HepG2 (cell line): Measurements from ENCODE around the gene PLA2G4F. TPM values are rescaled to one million over a fixed set of nuclear protein-coding genes. Genes with fewer than 3 reads are reported as not detected.
A peak's percentile ranks its signal among the peaks of the same experiment; 100 is the strongest.

Experiments used
- ATAC-seq: fragments of 200-7000 bp; cut with Tn5 transposase; 3 replicates; pipeline ENCODE4 v1.9.1; 2020; ENCODE audit warnings: mild to moderate bottlenecking, moderate library complexity
- BruUV-seq: library from RNA; stranded (reverse); fragments of 400-500 nt; replicated peaks from 2 replicates; lab custom pipeline; 2021; lab: Mats Ljungman, UMichigan
- CTCF ChIA-PET: fragments of 300-600 bp; formaldehyde crosslinking; extraction: SDS; loops from one replicate; lab custom pipeline; 2021; ENCODE audit warnings: low total read pairs, inconsistent platforms, low intra/inter-chr PET ratio; lab: Yijun Ruan, JAX
- POLR2A ChIA-PET: fragments of 350-600 bp; sonication (Branson Sonifier 250); formaldehyde crosslinking; loops from one replicate; lab custom pipeline; 2020; ENCODE audit warnings: antibody characterized with exemption, inconsistent platforms; lab: Yijun Ruan, JAX
- DNase-seq: peaks from one replicate; pipeline ENCODE4 v3.0.0-alpha.2; 2015; ENCODE audit warnings: low spot score
- FAIRE-seq: peaks from 3 replicates; lab custom pipeline; 2011; peaks lifted over from hg19 to GRCh38; lab: Jason Lieb, UNC
- H2AFZ ChIP-seq: one replicate; pipeline ENCODE4 v1.6.1; 2011; ENCODE audit warnings: low read length, inconsistent platforms
- H3K27ac ChIP-seq: fragments of 300-600 bp; 3 replicates; pipeline ENCODE4 v1.8.0; 2011; ENCODE audit warnings: mixed run types, mild to moderate bottlenecking, mixed read lengths, low read length, inconsistent platforms; ENCODE audit not compliant: insufficient read depth; ENCODE audit errors: extremely low read length
- H3K27me3 ChIP-seq, 2 experiments: fragments of 200-600 bp in 1 of 2; 2 replicates in 1 of 2; 3 replicates in 1 of 2; pipeline versions ENCODE4 v1.6.0 to v1.8.0; 2011; ENCODE audit warnings: low read length in 2 of 2, mild to moderate bottlenecking in 2 of 2, moderate library complexity in 2 of 2, inconsistent platforms in 1 of 2; ENCODE audit not compliant: insufficient read depth in 2 of 2, control insufficient read depth in 1 of 2
- H3K36me3 ChIP-seq, 2 experiments: fragments of 200-600 bp in 1 of 2; replicated peaks in 1 of 2; 2 replicates in 1 of 2; 3 replicates in 1 of 2; pipeline versions ENCODE4 v1.5.1 to v1.8.0; 2011; ENCODE audit warnings: low read length in 2 of 2, inconsistent platforms in 1 of 2; ENCODE audit not compliant: insufficient read depth in 2 of 2, control insufficient read depth in 1 of 2
- H3K4me1 ChIP-seq: 2 replicates; pipeline ENCODE4 v1.5.1; 2012; ENCODE audit warnings: low read length, inconsistent platforms; ENCODE audit not compliant: insufficient read depth
- H3K4me2 ChIP-seq: 2 replicates; pipeline ENCODE4 v1.6.0; 2011; ENCODE audit warnings: low read depth, low read length, inconsistent platforms
- H3K4me3 ChIP-seq, 3 experiments: fragments of 200-600 bp in 1 of 3; sonication (generic), shearing (Covaris generic) in 1 of 3; replicated peaks in 1 of 3; 2 replicates each; pipeline ENCODE4 v1.5.1; 2011 to 2016; ENCODE audit warnings: low read length in 3 of 3, inconsistent platforms in 2 of 3, low read depth in 2 of 3, mild to moderate bottlenecking in 2 of 3, control low read depth in 1 of 3, mixed read lengths in 1 of 3; ENCODE audit not compliant: insufficient read depth in 1 of 3
- H3K79me2 ChIP-seq: one replicate; pipeline ENCODE4 v1.6.1; 2011; ENCODE audit warnings: low read length, inconsistent platforms; ENCODE audit not compliant: insufficient read depth
- H3K9ac ChIP-seq: 2 replicates; pipeline ENCODE4 v1.6.0; 2011; ENCODE audit warnings: mild to moderate bottlenecking, low read depth, low read length, inconsistent platforms; ENCODE audit not compliant: insufficient read depth
- H3K9me3 ChIP-seq: 2 replicates; pipeline ENCODE4 v1.5.1; 2012; ENCODE audit warnings: mild to moderate bottlenecking, low read length
- H4K20me1 ChIP-seq: 2 replicates; pipeline ENCODE4 v1.6.0; 2011; ENCODE audit warnings: inconsistent platforms, mild to moderate bottlenecking, low read length, moderate library complexity; ENCODE audit not compliant: insufficient read depth
- ARNT2 ChIP-seq: sonication (generic); formaldehyde crosslinking; IDR thresholded peaks from 2 replicates; pipeline ENCODE4 v1.8.0; 2022; ENCODE audit warnings: mild to moderate bottlenecking, low read depth, missing genetic modification reagents, moderate library complexity
- KAT7 ChIP-seq: IDR thresholded peaks from 2 replicates; pipeline ENCODE4 v1.6.1; 2018; ENCODE audit warnings: borderline replicate concordance, missing compliant biosample characterization
- KLF12 ChIP-seq: sonication (generic); formaldehyde crosslinking; IDR thresholded peaks from 2 replicates; pipeline ENCODE4 v1.4.0; 2020; ENCODE audit warnings: missing genetic modification reagents, borderline replicate concordance
- KMT2B ChIP-seq: IDR thresholded peaks from 2 replicates; pipeline ENCODE4 v1.6.1; 2016; ENCODE audit warnings: missing genetic modification reagents, missing compliant biosample characterization
- MBD4 ChIP-seq: IDR thresholded peaks from 2 replicates; pipeline ENCODE4 v1.6.1; 2012; ENCODE audit warnings: low read length, inconsistent platforms, borderline replicate concordance
- MTF1 ChIP-seq: sonication (generic); formaldehyde crosslinking; IDR thresholded peaks from 2 replicates; pipeline ENCODE4 v1.5.0; 2020; ENCODE audit warnings: missing genetic modification reagents
- NFIC ChIP-seq: IDR thresholded peaks from 2 replicates; pipeline ENCODE4 v1.6.1; 2012; ENCODE audit warnings: mild to moderate bottlenecking, low read length, inconsistent platforms
- RFX5 ChIP-seq: IDR thresholded peaks from 2 replicates; pipeline ENCODE4 v1.6.1; 2011; ENCODE audit warnings: low read depth, low read length, improper control_type of control experiment
- SATB2 ChIP-seq: sonication (generic); formaldehyde crosslinking; IDR thresholded peaks from 2 replicates; pipeline ENCODE4 v1.5.0; 2020; ENCODE audit warnings: missing genetic modification reagents
- XRCC5 ChIP-seq: fragments of 200-400 bp; formaldehyde crosslinking; optimal IDR thresholded peaks from 2 replicates; pipeline ENCODE3; 2017; ENCODE audit warnings: mild to moderate bottlenecking, low read length
- ZBTB20 ChIP-seq: sonication (generic); formaldehyde crosslinking; IDR thresholded peaks from 2 replicates; pipeline ENCODE4 v1.8.1; 2023; ENCODE audit warnings: missing genetic modification reagents, low read depth, mild to moderate bottlenecking, borderline replicate concordance
- ZNF232 ChIP-seq: sonication (generic); formaldehyde crosslinking; IDR thresholded peaks from 2 replicates; pipeline ENCODE4 v1.4.0; 2020; ENCODE audit warnings: missing genetic modification reagents, borderline replicate concordance
- ZNF33A ChIP-seq: sonication (generic); formaldehyde crosslinking; IDR thresholded peaks from 2 replicates; pipeline ENCODE4 v1.5.1; 2020; ENCODE audit warnings: missing genetic modification reagents, mild to moderate bottlenecking, moderate library complexity, borderline replicate concordance
- WGBS: methylation state at CpG from one replicate; pipeline ENCODE4 v1.1.6; 2017; ENCODE audit warnings: low lambda C conversion rate; 5-methylcytosine and 5-hydroxymethylcytosine counted together
- in situ Hi-C: cut with HindIII; loops from 2 replicates; pipeline ENCODE4 v1.10.0; 2017; ENCODE audit warnings: low pct_unique_long_range_greater_than_20kb; ENCODE audit not compliant: extremely low pct_ligation_motif_present
- intact Hi-C: fragments of 100-400 bp; cut with micrococcal nuclease; formaldehyde crosslinking; loops from one replicate; pipeline ENCODE4 v1.10.0; 2022; ENCODE audit not compliant: unreplicated experiment
- polyA plus RNA-seq, 8 experiments: library from polyadenylated mRNA; depleted of rRNA in 3 of 8; stranded (reverse) in 7 of 8; unstranded in 1 of 8; fragments of >200 nt; fragmentation: Illumina TruSeq in 4 of 8; extraction: Trizol in 4 of 8; gene quantifications; 2 replicates each; pipeline versions ENCODE4 v1.2.1 to v1.2.3, GENCODE V29; 2011 to 2016; ENCODE audit warnings: low read depth in 4 of 8, missing spikeins in 1 of 8, mixed read lengths in 1 of 8; ENCODE audit not compliant: insufficient read depth in 1 of 8
- total RNA-seq, 5 experiments: library from RNA; depleted of rRNA; stranded (reverse); fragments of >200 nt; fragmentation: Illumina TruSeq; extraction: Trizol; gene quantifications; 2 replicates each; pipeline ENCODE4 v1.2.3, GENCODE V29; 2016; ENCODE audit warnings: low read depth in 1 of 5
- TF ChIP-seq, protein P1 (sequence below): IDR thresholded peaks from 2 replicates; pipeline ENCODE4 v1.6.1; 2016; ENCODE audit warnings: missing compliant biosample characterization, missing genetic modification reagents, borderline replicate concordance
- TF ChIP-seq, protein P2 (sequence below), 2 experiments: sonication (generic) in 1 of 2; formaldehyde crosslinking in 1 of 2; IDR thresholded peaks; 2 replicates each; pipeline versions ENCODE4 v1.5.1 to v1.6.1; 2011 to 2020; ENCODE audit warnings: borderline replicate concordance in 1 of 2, low read depth in 1 of 2, low read length in 1 of 2, mild to moderate bottlenecking in 1 of 2, missing genetic modification reagents in 1 of 2, moderate library complexity in 1 of 2

Gene PLA2G4F
- total and polyA plus RNA-seq, 2 of the 13 experiments (the other 11 are each of a cell fraction or from before 2014, with no cell fraction given), result 0.07 TPM; not detected in 1

DNA sequence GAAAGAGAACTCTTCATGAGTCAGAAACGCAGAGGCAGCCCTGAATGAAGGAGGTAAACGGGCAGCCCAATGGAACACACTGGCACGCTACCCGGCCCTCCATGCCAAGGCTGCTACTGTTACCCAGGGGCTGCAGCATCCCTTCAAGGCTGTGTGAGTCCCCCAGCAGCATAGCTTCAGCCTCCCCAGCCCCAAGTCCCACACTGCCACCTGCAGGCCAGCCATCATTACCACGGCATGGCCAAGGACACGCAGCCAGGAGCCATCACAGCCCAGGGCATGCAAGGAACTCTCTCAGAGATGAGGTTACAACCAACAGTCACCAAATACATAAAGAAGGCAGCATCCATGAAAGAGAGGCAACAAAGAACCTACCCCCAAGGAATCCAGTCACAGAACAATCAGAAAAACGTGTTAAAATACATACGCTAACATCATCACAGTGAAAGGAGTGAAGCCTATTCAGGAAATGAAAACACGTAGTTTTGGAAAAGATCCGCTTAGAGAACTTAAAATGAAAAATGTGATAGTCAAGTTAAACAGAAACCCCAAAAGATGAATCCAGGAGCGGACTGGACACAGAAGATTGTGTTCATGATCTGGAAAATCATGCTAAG, 22.4 kb downstream of the PLA2G4F start (continued):
- TF ChIP-seq XRCC5, result peak; percentile 50
- TF ChIP-seq MTF1, result no peak

DNA sequence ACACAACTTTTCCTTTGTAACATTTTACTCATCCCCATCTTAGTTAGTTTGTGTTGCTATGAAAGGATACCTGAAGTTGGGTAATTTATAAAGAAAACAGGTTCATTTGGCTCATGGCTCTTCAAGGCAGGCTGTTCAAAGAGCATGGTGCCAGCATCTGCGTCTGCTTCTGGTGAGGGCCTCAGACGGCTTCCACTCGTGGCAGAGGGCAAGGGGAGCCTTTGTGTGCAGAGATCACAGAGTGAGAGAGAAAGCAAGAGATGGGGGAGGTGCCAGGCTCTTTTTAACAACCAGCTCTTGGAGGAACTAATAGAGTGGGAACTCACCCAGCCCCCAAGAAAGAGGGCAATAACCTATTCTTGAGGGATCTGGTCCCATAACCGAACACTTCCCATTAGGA, 23.1 kb downstream of the PLA2G4F start:
- Histone ChIP-seq H3K36me3 (no peaks in the 10 kb centered on the region), H3K79me2 (no peaks in the 10 kb centered on the region), H4K20me1 (no peaks in the 10 kb centered on the region), H3K4me2 (no peak overlapping the region), H3K9me3 (peaks cover 8% of the 10 kb centered on the region), H3K4me3 (no peak overlapping the region), H3K9ac (no peak overlapping the region), H3K27ac (no peak overlapping the region), H3K4me1 (peaks cover 47% of the 10 kb centered on the region), H2AFZ (no peak overlapping the region), H3K27me3 (0 out of 5 replicates have a peak, but pooled peaks cover 2 to 7% of the 10 kb centered on the region in 2 experiments)
- DNase-seq, result no peak
- FAIRE-seq, result no peak
- 60% methylated on average over 4 of the region's 4 CpGs for WGBS
- intact Hi-C loops (no loop called here), in situ Hi-C loops (loop anchor here (5.0 kb wide), 1 partner anchor 41 kb away; the partner anchor contains the start of gene PLA2G4D)
- CTCF ChIA-PET, result no interaction called here
- no TSS peak for BruUV-seq
- POLR2A ChIA-PET, result no interaction called here
- ATAC-seq, result no peak
- no peak for TF ChIP-seq NFIC
- no peak for TF ChIP-seq KAT7 (CRISPR knock-in tag)
- no peak for TF ChIP-seq KMT2B (CRISPR knock-in tag)
- no peak for TF ChIP-seq ZBTB20 (CRISPR knock-in tag)
- TF ChIP-seq ZNF33A, result no peak
- TF ChIP-seq ZNF232 (CRISPR knock-in tag), result no peak
- no peak for TF ChIP-seq KLF12
- TF ChIP-seq MBD4, result no peak
- TF ChIP-seq RFX5, result no peak
- no peak for TF ChIP-seq SATB2 (CRISPR knock-in tag)
- no peak for TF ChIP-seq ARNT2 (CRISPR knock-in tag)
- TF ChIP-seq, protein P1, sequence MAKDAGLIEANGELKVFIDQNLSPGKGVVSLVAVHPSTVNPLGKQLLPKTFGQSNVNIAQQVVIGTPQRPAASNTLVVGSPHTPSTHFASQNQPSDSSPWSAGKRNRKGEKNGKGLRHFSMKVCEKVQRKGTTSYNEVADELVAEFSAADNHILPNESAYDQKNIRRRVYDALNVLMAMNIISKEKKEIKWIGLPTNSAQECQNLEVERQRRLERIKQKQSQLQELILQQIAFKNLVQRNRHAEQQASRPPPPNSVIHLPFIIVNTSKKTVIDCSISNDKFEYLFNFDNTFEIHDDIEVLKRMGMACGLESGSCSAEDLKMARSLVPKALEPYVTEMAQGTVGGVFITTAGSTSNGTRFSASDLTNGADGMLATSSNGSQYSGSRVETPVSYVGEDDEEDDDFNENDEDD (CRISPR knock-in tag), result no peak
- TF ChIP-seq, protein P2, sequence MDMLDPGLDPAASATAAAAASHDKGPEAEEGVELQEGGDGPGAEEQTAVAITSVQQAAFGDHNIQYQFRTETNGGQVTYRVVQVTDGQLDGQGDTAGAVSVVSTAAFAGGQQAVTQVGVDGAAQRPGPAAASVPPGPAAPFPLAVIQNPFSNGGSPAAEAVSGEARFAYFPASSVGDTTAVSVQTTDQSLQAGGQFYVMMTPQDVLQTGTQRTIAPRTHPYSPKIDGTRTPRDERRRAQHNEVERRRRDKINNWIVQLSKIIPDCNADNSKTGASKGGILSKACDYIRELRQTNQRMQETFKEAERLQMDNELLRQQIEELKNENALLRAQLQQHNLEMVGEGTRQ (IDR thresholded peaks at IDR 0.05; ENCODE audit: low read depth, low read length), result no peak
- TF ChIP-seq, protein P2 (CRISPR knock-in tag; IDR thresholded peaks at IDR 0.05; ENCODE audit: borderline replicate concordance), result no peak
